ENCODE results near the gene RNF41. TPM values are rescaled to one million over a fixed set of nuclear protein-coding genes. Genes with fewer than 3 reads are reported as not detected.
A peak's percentile ranks its signal among the peaks of the same experiment; 100 is the strongest.

Gene RNF41
- total and polyA plus RNA-seq, 2 donors (not counting 3 experiments of a cell fraction or from before 2014, with no cell fraction given), result 88.3 to 203 TPM

DNA sequence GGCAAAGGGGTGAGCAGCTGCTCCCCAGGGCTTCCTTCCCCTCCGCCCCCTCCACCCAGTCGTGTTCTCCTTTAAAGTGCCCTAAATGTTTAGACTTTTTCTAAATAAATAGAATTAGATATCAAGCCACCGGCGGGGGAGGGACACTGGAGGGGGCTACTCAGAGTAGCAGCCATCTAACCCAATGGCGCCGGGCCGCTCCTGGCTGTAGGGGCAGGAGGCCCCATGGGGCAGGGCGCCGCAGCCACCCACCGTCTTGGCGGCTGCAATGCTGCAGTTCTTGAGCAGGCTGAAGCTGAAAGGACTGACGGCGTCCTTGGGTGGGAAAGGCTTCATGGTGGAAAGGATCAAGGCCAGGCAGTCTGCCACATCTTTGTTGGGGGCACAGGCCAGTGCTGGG lies 21.3 kb upstream of the RNF41 start:
- no peak overlapping the region for H2AFZ ChIP-seq (ENCODE audit: low read depth, low read length)
- no peaks in the 10 kb centered on the region for H3K4me1 ChIP-seq (ENCODE audit: control insufficient read depth, extremely low read depth, insufficient read depth, low read length)
- TF ChIP-seq, protein P1, sequence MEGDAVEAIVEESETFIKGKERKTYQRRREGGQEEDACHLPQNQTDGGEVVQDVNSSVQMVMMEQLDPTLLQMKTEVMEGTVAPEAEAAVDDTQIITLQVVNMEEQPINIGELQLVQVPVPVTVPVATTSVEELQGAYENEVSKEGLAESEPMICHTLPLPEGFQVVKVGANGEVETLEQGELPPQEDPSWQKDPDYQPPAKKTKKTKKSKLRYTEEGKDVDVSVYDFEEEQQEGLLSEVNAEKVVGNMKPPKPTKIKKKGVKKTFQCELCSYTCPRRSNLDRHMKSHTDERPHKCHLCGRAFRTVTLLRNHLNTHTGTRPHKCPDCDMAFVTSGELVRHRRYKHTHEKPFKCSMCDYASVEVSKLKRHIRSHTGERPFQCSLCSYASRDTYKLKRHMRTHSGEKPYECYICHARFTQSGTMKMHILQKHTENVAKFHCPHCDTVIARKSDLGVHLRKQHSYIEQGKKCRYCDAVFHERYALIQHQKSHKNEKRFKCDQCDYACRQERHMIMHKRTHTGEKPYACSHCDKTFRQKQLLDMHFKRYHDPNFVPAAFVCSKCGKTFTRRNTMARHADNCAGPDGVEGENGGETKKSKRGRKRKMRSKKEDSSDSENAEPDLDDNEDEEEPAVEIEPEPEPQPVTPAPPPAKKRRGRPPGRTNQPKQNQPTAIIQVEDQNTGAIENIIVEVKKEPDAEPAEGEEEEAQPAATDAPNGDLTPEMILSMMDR (IDR thresholded peaks at IDR 0.05; ENCODE audit: extremely low read depth in 1 of 2, insufficient read depth in 1 of 2, low read depth in 1 of 2, low read length in 2 of 2), result no peak
- no peak for TF ChIP-seq MAX (IDR thresholded peaks at IDR 0.05; ENCODE audit: insufficient read depth, insufficient read length)
- no peaks in the 10 kb centered on the region for H3K27me3 ChIP-seq (ENCODE audit: control insufficient read depth in 2 of 2, insufficient read depth in 2 of 2, low read length in 2 of 2)
- dilution Hi-C loops (cut with MboI; ENCODE audit: extremely low pct_ligation_motif_present, low sequenced_read_pairs), result no loop called here
- no peak for FAIRE-seq
- H3K27ac ChIP-seq (ENCODE audit: insufficient read depth, low read depth, low read length), result no peak overlapping the region
- H3K9ac ChIP-seq (replicated peaks; ENCODE audit: extremely low read depth, insufficient read depth, low read length), result no peak overlapping the region
- no peaks in the 10 kb centered on the region for H3K9me1 ChIP-seq (replicated peaks; ENCODE audit: control insufficient read depth, extremely low read depth, insufficient read depth, low read length)
- no peaks in the 10 kb centered on the region for H3K9me3 ChIP-seq (replicated peaks; ENCODE audit: control insufficient read depth, insufficient read depth, low read length)
- BruUV-seq (replicated peaks), result no TSS peak
- no peaks in the 10 kb centered on the region for H3K79me2 ChIP-seq (ENCODE audit: control insufficient read depth, insufficient read depth, low read length)
- H4K20me1 ChIP-seq (replicated peaks; ENCODE audit: control insufficient read depth, extremely low read depth, insufficient read depth, low read length), result no peaks in the 10 kb centered on the region
- H3K4me3 ChIP-seq (replicated peaks in 1 of 3; ENCODE audit: insufficient read depth in 1 of 3, low read depth in 1 of 3, low read length in 3 of 3), result no peak overlapping the region
- POLR2A ChIA-PET, result no interaction called here
- peaks cover 25 to 75% of the 10 kb centered on the region in 2 experiments for H3K36me3 ChIP-seq (ENCODE audit: control insufficient read depth in 2 of 2, extremely low read depth in 1 of 2, insufficient read depth in 2 of 2, low read length in 2 of 2)
- no peak overlapping the region for H3K4me2 ChIP-seq (ENCODE audit: insufficient read depth, low read length)
- CTCF ChIA-PET, result interaction anchor here (0.7 kb wide), 1 partner anchor 14 kb away, joined by 3 read pairs; the partner anchor contains the start of gene SLC39A5
- DNase-seq (ENCODE audit: low read depth, low spot score), result no peak
- intact Hi-C loops (cut with micrococcal nuclease), result no loop called here

GRCh38 chr12:56241424-56242303 lies 19.9 kb upstream of the RNF41 start:
- Histone ChIP-seq H3K4me3 (replicated peaks in 1 of 3; ENCODE audit: insufficient read depth in 1 of 3, low read depth in 1 of 3, low read length in 3 of 3) (no peak overlapping the region), H3K27me3 (ENCODE audit: control insufficient read depth in 2 of 2, insufficient read depth in 2 of 2, low read length in 2 of 2) (no peaks in the 10 kb centered on the region), H3K27ac (ENCODE audit: insufficient read depth, low read depth, low read length) (no peak overlapping the region), H3K9ac (replicated peaks; ENCODE audit: extremely low read depth, insufficient read depth, low read length) (no peak overlapping the region), H3K9me1 (replicated peaks; ENCODE audit: control insufficient read depth, extremely low read depth, insufficient read depth, low read length) (no peaks in the 10 kb centered on the region), H3K36me3 (ENCODE audit: control insufficient read depth in 2 of 2, extremely low read depth in 1 of 2, insufficient read depth in 2 of 2, low read length in 2 of 2) (peaks cover 18 to 68% of the 10 kb centered on the region in 2 experiments), H3K4me2 (ENCODE audit: insufficient read depth, low read length) (no peak overlapping the region), H3K79me2 (ENCODE audit: control insufficient read depth, insufficient read depth, low read length) (no peaks in the 10 kb centered on the region), H2AFZ (ENCODE audit: low read depth, low read length) (no peak overlapping the region), H3K9me3 (replicated peaks; ENCODE audit: control insufficient read depth, insufficient read depth, low read length) (no peaks in the 10 kb centered on the region), H3K4me1 (ENCODE audit: control insufficient read depth, extremely low read depth, insufficient read depth, low read length) (no peaks in the 10 kb centered on the region), H4K20me1 (replicated peaks; ENCODE audit: control insufficient read depth, extremely low read depth, insufficient read depth, low read length) (no peaks in the 10 kb centered on the region)
- DNase-seq (ENCODE audit: low read depth, low spot score), result no peak
- TSS peak; percentile 23 for BruUV-seq (replicated peaks)
- CTCF ChIA-PET, result interaction anchor here (0.6 to 1.8 kb wide), 2 partner anchors 11 to 16 kb away, joined by 3 read pairs; partner anchors contain the start of gene ANKRD52
- intact Hi-C loops (cut with micrococcal nuclease) (no loop called here), dilution Hi-C loops (cut with MboI; ENCODE audit: extremely low pct_ligation_motif_present, low sequenced_read_pairs) (no loop called here)
- no peak for TF ChIP-seq POLR2AphosphoS5 (IDR thresholded peaks at IDR 0.05; ENCODE audit: insufficient read depth, low read depth, low read length)
- no peak for TF ChIP-seq POLR2A (IDR thresholded peaks at IDR 0.05; ENCODE audit: low read depth, low read length)
- no peak for TF ChIP-seq MYC (IDR thresholded peaks at IDR 0.05; ENCODE audit: low read depth, low read length)
- no peak for TF ChIP-seq MAX (IDR thresholded peaks at IDR 0.05; ENCODE audit: insufficient read depth, insufficient read length)
- TF ChIP-seq, protein P1 (IDR thresholded peaks at IDR 0.05; ENCODE audit: extremely low read depth in 1 of 2, insufficient read depth in 1 of 2, low read depth in 1 of 2, low read length in 2 of 2), result no peak
- no peak for TF ChIP-seq GATA2 (IDR thresholded peaks at IDR 0.05; ENCODE audit: insufficient read depth, insufficient read length, low read depth, low read length)
- no peak for TF ChIP-seq EZH2 (IDR thresholded peaks at IDR 0.05; ENCODE audit: borderline replicate concordance, low read depth, low read length, severe bottlenecking)
- TF ChIP-seq FOS (IDR thresholded peaks at IDR 0.05; ENCODE audit: borderline replicate concordance, insufficient read depth, low read length), result no peak
- no peak for TF ChIP-seq JUN (IDR thresholded peaks at IDR 0.05; ENCODE audit: borderline replicate concordance, insufficient read depth, insufficient read length, low read depth)
- POLR2A ChIA-PET, result no interaction called here
- no peak for FAIRE-seq

All from endothelial cell of umbilical vein (primary cell).